NCI-H187 (cell line): ENCODE data around the gene PIP5KL1.
"Not testable (repeated sequence)": the region's sequence is repeated elsewhere in the genome, so short reads cannot be mapped to it uniquely, and the experiment has no call there.

Experiments
- DNase-seq, 2 experiments: peaks; one replicate each; lab custom pipeline; 2025; lab: John Stamatoyannopoulos, UW

The PIP5KL1 gene

DNA sequence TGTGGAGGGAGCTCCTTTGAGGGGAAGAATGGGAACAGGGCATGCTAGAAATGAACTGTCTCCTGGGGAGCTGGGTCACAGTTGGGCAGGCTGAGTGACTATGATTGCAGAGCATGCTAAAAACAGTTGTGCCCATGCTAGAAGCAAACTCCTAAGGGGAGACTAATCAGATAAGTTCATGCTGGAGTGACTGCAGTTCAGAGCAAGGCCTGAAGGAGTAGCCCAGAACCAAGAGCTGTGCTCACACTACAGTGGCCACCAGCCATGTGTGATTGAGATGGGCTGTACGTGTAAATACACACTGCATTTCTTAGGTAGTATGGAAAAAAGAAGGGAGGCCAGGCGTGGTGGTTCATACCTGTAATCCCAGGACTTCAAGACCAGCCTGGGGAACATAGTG, 42.8 kb downstream of the PIP5KL1 start:
- no peak for DNase-seq

DNA sequence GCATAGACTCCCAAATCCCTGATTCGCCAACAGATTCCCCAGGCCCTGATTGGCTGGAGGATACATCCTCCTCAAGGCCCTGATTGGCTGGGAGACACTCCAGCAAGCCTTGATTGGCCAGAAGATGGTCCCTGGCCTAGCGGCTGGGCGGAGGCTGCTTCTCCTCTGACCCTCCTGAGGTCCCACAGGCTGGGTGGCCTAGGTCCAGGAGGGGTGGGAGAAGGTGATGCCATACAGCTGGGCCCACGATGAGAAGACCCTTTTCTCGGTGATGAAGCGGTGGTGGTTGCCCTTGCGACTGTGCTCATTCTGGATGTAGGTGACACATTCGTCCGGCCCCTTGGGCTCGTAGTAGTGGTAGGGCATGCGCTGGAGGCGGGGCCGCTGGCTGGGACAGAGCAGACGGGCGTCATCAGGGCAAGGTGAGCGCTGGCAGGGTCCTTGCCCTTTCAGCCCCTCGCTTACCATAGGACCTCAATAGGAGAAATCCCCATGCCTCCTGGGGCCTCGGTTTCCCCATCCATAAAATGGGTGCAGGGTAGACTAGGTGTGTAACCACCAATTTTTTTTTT, 44.1 kb downstream of the PIP5KL1 start:
- no peak for DNase-seq

- no peak for DNase-seq
Measured at GRCh38 chr9:127885508-127886281, 44.9 kb downstream of the PIP5KL1 start.

GRCh38 chr9:127884976-127885490, 45.5 kb downstream of the PIP5KL1 start:
- DNase-seq = no peak

DNA sequence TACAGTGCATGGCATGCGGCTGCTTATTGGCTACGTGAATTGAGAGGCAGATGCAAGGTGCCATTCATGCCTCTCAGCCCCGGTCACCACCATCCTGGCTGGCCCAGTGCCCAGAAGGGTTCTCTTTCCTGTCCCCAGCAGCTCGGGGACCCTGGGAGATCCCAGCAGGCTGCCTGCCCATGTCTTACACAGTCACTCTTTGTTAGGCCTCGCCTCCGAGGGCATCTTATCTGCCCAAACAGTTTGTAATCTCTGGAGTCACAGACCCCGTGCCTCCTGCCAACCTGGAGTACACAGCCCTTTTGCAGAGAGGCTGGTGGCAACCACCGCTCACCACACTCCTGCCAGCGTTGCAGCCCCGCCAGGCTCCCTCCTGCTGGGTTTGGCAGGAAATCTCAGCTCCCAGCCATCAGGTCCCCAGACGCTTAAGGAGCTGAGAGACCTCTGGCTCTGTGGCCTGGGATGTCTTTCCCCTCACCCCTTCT, 46.1 kb downstream of the PIP5KL1 start:
- DNase-seq = no peak

GRCh38 chr9:127883959-127884358, 46.6 kb downstream of the PIP5KL1 start:
- no peak for DNase-seq

- not testable (repeated sequence) for DNase-seq
Measured at GRCh38 chr9:127881715-127882114, 48.9 kb downstream of the PIP5KL1 start.

- DNase-seq = no peak
Measured at GRCh38 chr9:127880143-127880542, 50.4 kb downstream of the PIP5KL1 start.

- DNase-seq = no peak
Measured at GRCh38 chr9:127878652-127879390, 51.8 kb downstream of the PIP5KL1 start.

- DNase-seq = no peak
Measured at GRCh38 chr9:127878001-127878651, 52.5 kb downstream of the PIP5KL1 start.

DNA sequence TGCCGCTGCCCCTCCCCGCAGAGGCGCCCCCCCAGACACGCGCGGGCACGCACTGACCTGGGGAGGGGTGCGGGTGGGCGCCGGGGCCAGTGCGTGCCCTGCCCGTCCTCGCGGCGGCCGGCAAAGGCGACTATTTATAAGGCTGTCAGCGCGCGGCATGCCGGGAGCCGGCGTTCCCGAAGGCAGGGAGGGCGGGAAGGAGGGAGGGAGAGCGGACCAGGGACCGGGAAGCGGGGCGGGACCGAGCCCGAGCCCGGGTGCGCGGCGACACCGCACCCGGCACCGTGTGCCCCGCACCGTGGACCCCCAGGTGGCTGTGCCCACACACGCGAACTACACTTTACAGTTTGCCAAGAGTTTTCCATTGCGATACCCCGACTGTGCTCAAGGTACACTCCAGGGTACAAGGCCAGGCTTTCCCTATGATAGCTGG, 53.0 kb downstream of the PIP5KL1 start, which contains the start of gene AK1:
AK1 (minus strand) TSS at position 110 of the 433 bp plus-strand sequence. CDS start 3,058 bp downstream, outside the sequence.
- peak; percentile 4 to 22 for DNase-seq

DNA sequence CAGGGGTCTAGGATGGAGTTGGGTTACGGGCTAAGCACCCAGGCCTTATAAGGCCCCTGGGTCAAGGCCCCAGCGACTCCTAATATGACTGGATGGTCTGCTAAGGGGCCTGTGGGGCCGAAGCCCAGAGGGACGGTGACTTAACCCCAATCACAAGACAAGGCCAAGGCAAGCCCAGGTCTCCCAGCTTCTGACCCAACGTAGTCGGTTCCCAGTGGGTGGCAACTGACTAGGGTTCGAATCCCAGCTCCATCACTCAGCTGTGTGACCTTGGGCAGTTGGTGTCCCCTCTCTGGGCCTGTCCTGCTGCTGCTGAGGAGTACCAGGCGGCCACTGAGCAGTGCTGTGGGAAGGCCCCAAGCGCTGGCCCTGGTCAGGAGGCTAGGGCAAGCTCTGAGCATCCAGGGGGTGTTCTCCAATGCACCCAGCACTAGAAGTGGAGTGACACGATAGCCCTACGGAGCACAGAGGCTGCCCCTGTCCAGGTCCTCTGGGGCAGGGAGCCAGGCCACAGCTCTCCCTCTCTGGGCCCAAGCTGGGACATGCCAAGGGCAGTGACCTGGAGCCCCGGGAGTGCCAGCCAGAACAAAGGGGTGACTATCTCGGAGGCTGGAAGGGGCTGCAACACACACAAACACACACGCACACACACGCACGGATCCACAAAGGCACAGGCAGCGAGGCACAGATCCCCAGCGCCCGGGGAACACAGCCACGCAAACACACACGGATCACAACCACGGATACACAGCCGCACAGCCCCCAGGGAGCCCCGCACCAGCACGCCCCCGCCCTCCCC, 53.6 kb downstream of the PIP5KL1 start:
- no peak for DNase-seq

DNA sequence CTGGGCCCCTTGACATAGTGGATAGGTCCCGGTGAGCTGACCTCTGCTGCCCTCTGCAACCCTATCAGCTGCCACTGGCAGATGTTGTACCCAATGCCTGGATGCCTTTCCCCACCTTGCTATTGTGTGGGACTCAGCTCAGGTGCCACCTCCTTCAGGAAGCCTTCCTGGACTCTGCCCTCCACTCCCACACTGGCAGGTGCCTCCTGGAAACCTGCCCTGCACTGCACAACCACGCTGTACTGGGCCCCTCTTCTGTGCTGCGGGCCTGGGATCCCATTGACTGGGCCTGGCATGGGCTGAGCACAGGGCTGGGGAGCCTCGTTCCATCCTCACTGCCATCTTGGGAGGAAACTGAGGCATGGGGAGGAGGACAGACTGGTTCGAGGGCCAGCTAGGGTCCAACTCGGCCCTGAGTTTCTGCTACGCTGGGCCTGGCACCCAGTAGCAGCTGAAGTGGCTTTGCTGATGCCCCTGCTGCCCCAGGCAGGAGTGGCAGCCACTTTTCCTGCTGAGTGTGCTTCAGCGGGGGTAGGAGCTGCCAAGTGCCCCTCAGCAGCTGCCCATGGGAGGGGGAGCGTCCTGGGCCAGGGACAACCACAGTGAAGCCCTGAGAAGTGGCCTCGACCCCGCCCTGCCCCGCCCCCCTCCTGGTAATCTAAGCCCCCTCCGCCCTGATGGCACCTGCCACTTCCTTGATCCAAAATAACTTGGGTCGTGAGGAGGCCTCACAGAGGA, 54.4 kb downstream of the PIP5KL1 start:
- DNase-seq = no peak

GRCh38 chr9:127875306-127875966, 55.1 kb downstream of the PIP5KL1 start:
- DNase-seq = no peak

DNA sequence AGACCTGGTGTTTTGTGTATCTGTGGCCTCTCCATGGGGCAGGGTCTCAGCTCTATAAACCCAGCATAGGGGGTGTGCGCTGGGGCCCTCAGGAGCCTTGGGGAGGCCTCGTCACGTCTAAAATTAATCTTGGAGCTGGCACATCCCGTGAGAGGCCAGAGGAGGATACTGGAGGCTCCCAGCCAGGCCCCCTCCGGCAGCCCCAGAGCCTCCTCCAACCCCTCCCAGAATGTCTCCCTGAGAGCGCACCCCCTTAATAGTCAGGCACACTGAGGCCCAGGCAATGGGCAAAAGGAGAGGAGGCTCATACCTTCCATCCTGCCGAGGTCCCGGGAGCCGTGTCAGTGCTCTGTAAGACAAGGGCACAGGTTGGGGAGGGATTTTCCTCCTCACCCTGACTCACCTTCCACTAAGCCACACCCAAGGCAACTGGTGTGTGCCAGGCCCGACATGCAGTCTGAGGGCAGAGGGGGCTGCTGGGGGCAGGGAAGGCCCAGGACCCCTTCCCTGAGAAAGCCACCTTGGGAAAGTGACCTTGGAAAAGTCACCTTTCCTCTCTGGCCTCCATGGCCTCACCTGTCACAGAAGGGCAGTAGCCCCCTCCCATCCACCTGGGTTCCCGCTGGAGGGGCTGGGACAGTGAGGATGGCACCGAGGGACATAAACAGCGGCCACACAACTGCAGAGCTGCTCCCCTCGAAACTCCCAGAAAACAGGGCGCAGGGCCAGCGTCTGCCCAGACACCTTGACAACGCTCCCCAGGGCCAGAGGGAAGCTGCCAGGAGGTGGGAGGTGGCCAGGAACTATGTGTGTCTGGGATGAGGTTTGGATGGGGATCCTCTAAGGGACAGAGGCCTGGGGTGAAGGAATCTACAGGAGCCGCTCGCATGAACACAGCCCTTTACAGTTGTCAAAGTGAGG, 56.0 kb downstream of the PIP5KL1 start:
- no peak for DNase-seq

GRCh38 chr9:127873886-127874285, 56.7 kb downstream of the PIP5KL1 start:
- no peak for DNase-seq

DNA sequence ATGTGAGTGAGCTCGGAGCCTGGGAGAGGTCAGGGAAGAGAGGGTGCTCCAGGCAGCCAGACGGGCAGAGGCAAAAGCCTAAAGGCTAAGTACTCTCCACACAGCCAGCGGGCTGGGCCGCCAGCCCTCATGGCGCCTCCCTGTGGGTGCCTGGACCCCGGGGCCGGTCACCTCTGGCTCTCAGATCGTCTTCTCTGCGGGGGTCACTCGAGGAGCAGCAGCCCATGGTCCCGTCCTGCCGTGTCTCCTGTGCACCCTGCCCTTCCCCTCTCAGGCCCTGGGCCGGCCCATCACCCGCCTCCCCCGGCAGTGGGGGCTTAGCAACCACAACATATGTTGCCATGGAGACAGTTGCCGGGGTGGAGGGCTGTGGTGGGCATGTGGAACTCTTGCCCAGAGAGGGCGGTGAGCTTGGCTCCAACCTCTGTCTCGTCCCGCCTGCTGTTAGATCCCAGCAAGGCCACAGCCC, 57.3 kb downstream of the PIP5KL1 start:
- DNase-seq = no peak

DNA sequence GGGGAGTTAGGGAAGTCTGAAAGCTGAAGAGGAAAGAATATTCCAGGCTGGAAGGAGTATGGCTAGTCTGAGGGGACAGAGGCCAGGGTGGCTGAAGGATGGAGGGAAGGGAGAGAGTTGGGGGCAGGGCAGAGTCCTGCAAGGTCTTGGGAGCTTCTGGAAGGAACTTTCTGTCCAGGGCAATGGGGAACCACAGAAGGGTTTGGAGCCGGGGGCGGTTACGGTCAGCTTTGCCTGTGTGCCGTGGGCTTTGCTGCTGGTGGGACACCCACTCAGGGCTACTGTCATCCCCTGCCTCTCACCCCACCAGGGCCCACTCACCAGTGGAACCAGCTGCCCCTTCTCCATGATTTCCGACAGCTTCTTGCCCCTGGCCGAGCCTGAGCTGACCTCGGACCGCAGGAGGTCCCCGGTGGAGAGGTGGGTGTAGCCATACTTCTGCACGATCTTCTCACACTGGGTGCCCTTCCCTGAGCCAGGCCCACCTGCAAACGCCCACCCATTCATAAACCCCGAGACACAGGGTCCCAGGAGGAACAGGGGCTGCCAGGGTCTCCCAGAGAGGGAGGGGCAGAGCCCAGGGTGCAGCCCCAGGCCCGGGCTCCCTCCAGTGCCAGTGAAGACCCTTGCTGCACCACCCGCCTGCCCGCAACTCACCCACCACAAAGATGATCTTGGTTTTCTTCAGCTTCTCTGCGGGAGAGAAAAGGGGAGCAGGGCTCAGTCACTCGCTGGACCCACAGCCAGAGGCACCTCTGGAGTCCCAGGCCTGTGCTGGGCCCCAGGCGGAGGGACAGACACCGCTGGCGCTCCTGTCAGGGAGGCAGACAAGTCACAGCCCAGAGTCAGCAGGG, 58.0 kb downstream of the PIP5KL1 start:
- DNase-seq = no peak
